Endometrium (tissue), 2 donors: ENCODE measurements around the gene CLEC4D.
"Not testable (repeated sequence)": the region's sequence is repeated elsewhere in the genome, so short reads cannot be mapped to it uniquely, and the experiment has no call there.

ENCODE experiments used
- FAIRE-seq: peaks from 2 replicates; lab custom pipeline; 2012; peaks lifted over from hg19 to GRCh38; lab: Jason Lieb, UNC
- donor health status: control.
- donor health status: control.

The CLEC4D gene

DNA sequence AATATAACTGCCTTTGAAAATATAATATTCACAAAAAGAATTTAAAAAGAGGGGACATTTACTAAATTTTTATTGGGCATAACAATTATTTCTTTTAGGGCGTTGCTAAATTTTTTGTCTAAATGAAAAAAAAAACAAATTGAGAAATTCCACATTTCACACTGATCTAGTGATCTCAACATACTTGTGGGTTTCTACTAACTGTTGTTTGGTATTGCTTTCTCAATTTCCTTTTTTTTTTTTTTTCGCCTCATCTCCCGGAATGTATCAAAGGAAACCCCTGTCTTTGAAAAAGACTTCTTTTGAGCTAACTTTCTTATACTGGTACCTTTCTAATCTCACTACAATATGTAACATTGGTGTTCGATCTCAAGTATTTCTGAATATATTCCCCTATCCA, at the start of gene CLEC4D:
Gene CLEC4D (plus strand): TSS at position 248 of the 400 bp plus-strand sequence. CDS start 230 bp downstream, outside the sequence.
- no peak for FAIRE-seq

DNA sequence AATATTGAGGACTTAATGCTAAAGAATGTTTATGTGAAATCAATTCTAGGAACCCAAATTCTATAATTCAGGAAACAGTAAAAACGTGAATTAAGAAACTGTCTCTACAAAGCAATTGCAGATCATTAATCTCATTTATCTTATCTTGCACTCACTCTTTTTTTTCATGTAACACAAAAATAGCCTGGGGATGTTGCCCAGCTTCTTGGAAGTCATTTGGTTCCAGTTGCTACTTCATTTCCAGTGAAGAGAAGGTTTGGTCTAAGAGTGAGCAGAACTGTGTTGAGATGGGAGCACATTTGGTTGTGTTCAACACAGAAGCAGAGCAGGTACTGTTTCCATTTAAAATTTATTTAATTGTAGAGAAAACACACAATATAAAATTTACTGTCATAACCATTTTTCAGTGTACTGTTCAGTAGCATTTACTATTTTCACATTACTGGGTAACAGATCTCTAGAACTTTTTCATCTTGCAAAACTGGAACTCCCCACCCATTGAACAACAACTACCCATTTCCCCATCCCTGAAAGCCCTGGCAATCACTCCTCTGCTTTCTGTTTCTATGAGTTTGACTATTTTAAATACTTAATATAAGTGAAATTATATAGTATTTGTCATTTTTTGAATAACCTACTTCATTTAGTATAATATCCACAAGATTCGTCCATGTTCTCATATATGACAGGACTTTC, 47.9 kb upstream of the CLEC4D start:
- FAIRE-seq, result no peak

DNA sequence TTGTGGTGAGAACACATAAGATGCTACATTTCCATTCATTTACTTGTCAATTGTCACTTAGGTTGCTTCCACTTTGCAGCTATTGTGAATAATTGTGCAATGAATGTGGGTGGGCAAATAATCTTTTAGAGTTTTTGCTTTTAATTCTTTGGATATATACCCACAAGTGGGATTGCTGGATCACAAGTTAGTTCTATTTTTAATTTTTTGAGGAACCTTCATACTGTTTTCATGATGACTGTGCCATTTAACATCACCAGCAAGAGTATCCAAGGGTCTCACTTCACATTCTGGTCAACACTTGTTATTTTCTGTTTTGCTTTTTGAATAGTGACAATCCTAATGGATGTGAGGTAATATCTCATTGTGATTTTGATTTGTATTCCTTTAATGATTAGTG, 47.1 kb upstream of the CLEC4D start:
- FAIRE-seq, result no peak

DNA sequence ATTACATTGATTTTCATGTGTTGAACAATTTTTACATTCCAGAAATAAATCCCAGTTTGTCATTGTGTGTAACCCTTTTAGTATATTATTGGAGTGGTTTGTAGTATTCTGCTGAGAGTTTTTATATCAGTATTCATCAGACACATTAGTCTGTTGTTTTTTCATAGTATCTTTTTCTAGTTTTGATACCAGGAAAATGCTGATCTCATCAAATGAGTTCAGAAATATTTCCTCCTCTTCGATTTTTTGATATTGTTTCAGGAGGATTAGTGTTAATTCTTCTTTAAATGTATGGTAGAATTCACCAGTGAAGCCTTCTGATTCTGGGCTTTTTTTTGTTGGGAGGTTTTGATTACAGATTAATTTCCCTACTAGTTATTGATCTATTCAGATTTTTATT, 42.2 kb upstream of the CLEC4D start:
- FAIRE-seq, result no peak

DNA sequence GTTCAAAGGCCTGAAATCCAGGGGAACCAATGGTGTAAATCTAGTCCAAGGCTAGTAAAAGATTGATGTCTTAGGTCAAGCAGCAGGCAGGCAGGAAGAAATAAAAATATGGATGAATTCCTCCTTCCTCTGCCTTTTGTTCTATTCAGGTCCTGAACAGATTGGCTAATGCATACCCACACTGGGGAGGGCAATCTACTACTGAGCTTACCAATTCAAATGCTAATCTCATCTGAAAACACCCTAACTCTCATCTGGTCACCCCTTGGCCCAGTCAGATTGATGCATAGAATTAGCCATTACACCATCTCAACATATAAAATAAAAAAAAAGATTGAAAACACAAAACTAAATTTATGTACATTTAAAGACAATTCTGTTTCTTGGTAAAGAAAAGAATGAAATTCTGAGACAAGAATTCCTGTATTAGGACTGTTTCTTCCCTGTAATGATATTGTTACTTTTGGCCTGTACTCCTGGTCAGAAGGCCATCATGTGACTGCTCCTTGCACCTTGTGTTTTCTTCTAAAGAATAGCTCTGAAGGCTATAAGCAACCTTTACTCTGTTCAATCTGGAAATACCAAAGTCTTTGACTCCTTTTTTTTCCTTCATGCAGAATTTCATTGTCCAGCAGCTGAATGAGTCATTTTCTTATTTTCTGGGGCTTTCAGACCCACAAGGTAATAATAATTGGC, 37.6 kb upstream of the CLEC4D start:
- no peak for FAIRE-seq

DNA sequence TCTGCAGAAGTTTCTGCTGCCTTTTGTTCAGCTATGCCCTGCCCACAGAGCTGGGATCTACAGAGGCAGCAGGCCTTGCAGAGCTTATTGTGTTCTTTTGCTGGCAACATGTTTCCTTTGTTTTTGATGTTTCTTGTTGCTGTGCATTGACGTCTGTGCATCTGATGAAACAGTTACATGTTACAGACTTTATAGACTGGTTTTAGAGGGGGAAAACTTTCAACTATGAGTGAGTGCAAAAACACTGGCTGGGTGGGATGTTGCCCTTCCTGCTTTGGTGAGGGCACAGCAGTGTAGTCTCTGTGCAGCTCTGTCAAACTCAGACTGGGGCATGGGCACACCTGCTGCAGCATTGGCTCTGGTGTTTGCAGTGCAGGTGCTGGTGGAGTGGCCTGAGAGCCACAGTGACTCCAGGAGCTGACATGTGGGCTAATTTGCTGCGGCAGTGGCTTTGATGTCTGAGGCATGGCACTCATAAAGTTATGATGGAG, 30.7 kb upstream of the CLEC4D start:
- no peak for FAIRE-seq

DNA sequence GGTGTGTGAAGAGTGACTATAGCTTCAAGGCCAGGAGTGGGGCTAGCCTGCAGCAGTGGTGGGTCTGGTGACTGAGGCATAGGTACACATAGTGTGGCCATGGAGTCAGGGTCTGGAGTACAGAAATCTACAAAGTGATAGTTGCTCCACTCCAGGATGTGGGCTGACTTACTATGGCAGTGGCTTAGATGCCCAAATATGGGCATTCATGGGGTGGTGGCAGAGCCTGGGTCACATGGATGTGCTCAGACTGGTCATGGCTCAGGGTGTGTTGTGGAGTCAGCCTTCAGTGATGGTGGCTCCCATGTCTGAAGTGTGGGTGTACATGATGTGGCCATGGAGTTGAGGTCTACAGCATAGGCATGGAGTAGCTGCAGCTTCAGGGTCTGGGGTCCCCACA, 30.2 kb upstream of the CLEC4D start:
- FAIRE-seq, result no peak

DNA sequence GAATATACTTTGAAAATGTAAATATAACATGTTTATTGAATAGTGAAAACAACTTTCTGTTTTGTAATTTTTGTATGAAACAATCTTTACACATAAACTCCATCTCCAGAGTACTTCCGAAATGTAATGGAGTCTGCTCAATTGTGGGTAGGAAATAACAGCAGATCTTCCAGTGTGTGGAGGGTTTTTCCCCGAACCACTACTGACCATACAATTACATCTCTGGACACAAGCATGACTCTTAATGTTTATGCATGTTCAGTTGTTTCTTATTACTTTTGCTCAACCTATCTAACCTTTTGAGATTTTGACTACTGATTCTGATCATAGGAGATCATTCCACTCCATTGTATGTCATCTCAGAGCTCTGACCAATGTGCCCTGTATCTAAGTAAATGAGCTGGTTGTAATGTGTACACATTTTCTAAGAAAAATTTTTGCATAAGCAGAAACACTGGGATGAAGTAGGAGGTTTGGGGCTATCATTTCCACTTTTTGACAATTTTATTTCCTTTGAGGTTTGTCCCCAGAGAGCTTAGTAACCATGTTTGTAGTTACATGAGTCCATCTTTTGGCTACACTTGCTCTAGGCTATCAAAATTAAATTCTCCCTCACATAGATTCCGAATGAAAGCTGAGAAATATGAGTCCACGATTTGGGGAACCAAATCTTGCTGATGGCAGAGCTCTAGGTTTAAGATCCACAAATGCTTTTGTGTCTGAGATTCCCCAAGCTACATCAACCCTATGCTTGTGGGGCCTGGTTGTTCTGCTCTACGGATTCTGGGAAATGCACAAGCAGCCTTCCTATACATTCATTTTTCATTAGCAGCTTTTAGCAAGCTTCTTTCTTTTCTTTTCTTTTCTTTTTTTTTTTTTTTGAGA, 21.4 kb upstream of the CLEC4D start:
- no peak for FAIRE-seq

DNA sequence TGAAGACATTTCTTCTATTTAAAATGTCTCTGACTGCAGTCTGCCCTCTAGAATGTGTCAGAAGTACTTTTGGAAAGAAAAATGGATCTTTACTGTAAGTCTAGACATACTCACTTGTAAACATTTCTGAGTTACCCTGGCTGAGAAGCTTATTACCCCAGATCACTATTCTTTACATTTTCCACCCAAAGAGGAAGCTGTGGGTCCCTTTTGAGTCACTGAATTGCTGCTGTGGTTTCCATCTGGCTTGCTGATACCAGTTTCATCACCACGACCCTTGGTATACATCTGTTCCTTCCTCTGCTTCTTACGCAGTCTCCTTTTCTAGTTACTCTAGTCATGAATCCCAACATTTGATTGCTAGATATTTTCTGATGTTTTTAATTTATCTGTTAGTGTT, 20.2 kb upstream of the CLEC4D start:
- FAIRE-seq, result no peak

DNA sequence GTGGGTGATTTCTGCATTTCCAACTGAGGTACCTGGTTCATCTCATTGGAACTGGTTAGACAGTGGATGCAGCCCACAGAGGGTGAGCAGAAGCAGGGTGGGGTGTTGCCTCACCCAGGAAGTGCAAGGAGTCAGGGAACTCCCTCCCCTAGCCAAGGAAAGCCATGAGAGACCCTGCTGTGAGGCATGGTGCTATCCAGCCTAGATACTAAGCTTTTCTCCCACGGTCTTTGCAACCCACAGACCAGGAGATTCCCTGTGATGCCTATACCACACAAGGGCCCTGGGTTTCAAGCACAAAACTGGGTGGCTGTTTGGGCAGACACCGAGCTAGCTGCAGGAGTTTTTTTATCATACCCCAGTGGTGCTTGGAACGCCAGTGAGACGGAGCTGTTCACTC, 17.6 kb upstream of the CLEC4D start:
- not testable (repeated sequence) for FAIRE-seq

DNA sequence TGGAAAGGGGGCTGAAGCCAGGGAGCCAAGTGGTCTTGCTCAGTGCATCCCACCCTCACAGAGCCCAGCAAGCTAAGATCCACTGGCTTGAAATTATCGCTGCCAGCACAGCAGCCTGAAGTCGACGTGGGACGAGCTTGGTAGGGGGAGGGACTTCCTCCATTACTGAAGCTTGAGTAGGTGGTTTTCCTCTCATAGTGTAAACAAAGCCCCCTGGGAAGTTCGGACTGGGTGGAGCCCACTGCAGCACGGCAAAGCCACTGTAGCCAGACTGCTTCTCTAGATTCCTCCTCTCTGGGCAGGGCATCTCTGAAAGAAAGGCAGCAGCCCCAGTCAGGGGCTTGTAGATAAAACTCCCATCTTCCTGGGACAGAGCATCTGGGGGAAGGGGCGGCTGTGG, 17.2 kb upstream of the CLEC4D start:
- FAIRE-seq, result not testable (repeated sequence)

DNA sequence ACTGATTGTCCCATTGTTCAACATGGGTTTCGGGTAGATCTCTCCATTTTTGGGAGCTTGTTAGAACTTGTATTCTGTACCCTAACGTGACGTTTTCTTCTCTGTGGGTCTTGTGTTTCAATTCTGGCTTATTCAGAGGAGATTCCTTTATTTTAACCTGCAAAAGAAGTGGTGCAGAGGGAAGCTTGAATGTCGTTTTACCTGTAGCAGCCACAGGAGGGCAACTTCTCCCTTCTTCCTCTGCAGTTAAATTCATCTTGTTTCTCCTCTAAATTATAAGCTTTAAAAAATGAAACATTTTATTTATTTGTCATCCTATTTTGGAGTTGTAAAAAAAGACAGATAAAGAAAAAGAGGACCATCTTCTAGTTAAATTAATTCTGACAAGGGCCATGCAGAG, 13.7 kb upstream of the CLEC4D start:
- FAIRE-seq, result no peak

DNA sequence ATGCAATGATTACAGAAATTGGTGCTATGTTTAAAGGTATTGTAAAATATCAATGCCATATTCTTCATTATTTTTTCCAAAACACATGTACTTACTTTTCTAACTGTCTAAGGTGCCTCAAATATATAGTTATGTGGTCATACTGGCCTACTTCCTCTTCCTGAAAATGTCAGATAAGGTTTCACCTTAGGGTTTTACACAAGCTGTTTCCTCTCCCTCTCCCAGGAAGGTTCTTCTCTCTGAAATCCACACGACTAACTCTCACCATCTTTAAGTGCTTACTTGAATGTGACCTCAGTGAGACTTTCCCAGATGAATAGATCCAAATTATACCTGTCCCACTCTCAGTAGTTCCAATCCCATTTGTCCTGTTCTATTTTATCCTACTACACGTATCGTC, 11.6 kb upstream of the CLEC4D start:
- no peak for FAIRE-seq

DNA sequence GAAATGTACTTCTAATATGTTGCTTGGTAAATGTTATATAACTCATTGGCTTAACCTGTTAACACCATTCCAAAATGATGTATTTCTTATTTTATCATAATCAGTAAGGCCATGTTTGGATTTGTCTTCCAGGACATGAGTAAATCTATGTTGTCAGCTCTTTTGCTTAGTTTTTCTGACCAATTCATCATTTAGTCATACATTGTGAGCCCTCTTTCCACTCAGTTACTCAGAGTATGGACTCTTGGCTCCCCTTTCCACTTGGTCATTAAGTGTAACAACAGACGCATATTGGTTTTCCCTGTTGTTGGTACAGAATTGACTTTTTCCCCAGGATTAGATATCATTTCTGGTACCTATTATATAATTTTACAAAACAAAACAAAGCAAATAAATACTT, 9.0 kb upstream of the CLEC4D start:
- no peak for FAIRE-seq

DNA sequence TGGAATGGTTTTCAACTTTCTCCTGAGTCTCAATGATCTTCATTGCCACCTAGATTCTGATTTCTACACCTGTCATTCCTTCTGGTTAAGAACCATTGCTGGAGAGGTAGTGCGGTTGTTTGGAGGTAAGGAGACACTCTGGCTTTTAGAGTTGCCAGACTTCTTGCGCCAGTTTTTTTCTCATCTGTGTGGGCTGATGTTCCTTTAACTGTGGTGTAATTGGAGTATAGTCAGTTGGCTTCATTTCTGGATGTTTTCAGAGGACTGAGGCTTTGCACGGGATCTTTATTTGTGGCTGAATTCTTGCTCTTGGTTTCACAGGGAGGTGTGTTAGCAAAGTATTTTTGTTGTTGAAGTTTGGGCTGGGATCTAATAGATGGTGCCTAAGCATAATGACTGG, 5.7 kb upstream of the CLEC4D start:
- FAIRE-seq, result no peak

DNA sequence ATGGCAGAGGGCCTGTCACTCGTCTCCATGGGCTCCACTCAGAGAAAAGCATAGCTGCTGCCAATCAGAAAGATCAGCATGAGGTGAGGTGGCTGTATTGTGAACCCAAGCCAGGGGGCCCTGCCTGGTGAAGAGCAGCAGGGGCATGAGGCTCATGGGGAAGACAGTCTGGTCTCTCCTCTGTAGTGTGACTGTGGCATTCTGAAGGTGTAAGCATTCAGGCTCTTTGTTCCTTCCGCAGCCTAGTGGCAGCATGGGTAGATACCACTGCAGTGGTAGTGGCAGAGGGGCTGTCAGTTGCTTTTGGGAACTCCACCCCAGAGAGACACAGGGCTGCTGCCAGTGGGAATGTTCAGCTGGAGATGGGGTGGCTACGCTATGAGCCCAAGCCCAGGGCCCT, 5.1 kb upstream of the CLEC4D start:
- no peak for FAIRE-seq

DNA sequence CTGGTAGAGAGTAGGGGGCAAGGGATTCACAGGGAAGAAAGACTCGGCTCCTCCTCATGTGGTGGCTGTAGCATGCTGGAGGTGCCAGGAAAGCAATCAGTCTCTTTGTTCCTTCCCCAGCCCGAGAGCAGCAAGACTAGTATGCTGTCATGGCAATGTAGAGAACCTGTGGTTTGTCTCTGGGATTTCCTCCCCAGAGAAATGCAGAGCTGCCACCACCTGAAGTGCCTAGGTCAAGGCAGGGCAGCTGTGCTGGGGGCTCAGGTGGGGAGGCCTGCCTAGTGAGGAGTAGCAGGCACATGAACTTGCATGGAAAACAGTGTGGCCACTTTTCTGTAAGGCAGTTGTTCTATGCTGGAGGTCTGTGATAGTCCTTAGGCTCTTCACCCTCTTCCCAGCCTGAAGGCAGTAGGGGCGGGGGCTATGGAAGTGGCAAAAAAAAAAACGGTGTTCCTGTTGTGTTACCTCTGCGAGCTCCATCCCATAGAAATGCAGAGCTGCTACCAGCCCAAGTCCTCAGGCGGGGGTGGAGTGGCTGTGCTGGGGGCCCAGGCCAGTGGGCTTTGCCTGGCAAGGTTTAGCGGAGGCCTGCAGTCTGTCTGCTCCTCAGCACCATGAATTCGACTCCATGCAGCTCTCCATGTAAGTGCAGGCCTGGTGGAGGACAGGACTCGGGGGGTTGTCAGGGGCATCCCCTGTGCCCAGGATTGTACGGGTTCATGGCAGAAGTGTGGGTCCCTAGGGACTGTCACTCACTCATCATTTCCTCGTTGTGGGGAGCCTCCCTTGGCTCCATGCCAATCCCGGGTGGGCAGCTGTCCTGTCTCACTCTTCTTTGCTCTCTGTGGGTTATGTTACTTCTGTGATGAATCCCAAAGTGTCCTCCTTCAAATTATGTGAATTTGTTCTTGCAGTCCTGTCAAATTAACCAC, 4.1 kb upstream of the CLEC4D start:
- FAIRE-seq, result no peak

DNA sequence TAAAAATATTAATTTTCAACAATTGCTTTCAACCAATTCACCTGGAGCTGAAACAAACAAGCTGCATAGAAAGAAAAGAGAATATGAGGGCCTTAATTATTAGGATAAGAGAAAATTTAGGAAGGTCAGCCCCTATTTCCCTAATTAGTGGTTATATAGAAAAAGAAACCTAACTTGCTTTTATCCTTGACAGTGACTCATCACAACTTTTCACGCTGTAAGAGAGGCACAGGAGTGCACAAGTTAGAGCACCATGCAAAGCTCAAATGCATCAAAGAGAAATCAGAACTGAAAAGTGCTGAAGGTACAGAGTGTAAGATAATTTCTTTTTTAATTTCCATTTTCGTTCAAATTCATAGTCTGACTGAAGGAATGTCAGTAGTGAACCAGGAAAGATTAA, 4.7 kb downstream of the CLEC4D start:
- FAIRE-seq, result no peak

DNA sequence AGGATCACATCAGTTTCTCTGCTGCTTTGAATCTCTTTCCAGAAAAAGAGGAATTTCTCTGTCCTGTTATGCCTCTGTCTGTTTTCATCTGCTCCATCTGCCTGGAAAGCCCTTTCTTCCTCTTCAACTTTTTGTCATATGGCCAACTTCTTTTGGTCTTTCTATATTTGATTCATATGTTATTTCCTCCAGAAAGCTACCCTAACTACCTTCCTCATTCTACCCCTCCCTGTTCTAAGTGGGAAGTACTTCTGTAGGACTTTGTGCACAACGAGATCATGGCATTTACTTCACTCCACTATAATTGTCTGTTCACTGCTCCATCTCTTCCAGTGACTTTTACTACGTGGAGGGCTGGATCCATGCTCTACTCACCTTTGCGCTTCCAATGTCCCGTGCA, 5.9 kb downstream of the CLEC4D start:
- no peak for FAIRE-seq

DNA sequence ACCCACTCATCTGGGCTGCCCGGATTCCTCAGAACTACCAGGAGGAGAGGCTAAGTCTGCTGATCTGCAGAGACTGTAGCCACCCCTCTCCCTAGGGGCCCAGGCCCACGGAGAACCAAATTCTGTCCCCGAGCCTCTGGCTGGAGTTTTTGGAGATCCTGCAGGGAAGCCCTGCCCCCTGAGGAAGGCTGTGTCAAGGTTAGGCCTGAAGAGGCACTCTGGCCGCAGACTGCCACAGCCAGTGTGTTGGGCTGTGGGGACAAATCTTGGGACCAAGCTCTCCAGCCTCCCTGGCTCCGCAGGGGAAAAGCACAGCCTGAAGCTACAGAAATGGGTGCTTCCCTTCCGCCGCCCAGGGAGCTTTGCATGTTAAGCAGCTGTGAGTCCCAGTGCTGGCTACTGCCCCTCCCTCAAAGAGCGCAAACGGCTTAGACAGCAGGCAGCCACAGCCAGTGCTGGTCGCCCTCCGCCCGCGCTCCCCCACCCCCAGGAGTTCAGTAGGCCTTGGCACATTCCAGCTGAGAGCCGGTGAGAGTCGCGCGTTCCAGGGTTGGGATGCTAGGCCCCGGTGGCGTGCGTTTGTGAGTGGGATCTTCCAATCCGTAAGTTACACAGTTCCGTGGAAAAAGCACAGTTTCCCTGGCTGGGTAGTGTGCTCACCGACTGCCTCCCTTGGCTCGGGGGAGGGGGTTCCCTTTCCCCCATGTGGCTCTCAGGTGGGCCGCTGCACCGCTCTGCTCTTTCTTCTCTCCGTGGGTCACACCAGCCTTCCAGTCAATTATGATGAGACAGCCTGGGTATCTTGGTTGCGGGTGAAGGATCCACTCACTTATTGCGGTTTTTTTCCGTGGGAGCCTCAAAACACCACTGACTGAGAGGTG, 14.2 kb downstream of the CLEC4D start:
- no peak for FAIRE-seq

DNA sequence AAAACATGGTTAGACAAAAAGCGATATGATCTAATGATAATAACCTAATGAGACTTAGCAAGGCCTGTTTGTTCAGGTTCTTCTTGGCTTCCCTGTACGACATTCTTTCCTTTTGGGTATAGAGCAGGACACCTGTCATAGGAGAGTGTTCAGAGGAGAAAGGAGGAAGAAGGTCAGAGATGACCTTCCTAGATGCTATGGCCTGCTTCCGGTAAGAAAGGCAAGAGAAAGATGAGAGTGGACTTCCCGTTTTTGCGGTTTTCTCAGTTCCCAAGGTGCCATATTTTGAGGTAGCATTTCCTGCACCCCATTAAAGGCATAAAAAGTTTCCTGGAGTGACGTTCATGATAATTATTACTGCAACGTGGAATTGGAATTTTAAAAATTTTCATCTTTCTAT, 18.7 kb downstream of the CLEC4D start:
- no peak for FAIRE-seq
